HS-5 (cell line): ENCODE results near the gene FAR2.
A peak's percentile ranks its signal among the peaks of the same experiment; 100 is the strongest.
"Not testable (repeated sequence)": the region's sequence is repeated elsewhere in the genome, so short reads cannot be mapped to it uniquely, and the experiment has no call there.

Source experiments
- DNase-seq: peaks from one replicate; pipeline ENCODE4 v3.0.0-alpha.2; 2012; ENCODE audit warnings: low read depth

Gene FAR2

DNA sequence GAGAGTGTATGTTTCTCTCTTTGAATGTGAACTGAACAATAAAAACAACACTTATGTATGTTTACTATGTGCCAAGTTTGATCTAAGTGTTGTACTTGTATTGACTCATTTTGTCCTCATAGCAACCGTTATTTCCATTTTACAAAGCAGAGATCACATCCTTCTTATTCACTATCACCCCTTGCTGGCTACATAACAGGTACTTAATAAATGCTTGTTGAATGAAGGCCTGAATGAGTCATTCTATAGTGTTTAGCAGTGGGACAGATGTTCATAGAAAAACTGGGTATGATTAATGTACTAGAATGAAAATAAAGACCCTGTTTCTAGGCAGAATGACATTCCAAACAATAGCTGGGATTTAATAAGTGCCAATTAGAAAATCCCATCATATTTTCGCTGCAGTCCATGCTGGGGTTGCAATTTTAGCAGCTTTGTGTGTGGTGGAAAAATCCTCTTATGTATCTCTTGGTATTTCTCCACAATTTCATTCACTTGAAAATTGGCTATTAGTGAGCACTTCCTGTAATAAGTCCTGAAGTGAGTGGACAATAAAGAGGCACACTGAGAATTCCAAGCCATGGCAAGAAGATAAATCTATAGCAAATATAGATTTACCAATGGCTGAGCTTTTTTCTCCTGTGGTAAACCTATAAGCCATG, 86.0 kb downstream of the FAR2 start:
- no peak for DNase-seq

DNA sequence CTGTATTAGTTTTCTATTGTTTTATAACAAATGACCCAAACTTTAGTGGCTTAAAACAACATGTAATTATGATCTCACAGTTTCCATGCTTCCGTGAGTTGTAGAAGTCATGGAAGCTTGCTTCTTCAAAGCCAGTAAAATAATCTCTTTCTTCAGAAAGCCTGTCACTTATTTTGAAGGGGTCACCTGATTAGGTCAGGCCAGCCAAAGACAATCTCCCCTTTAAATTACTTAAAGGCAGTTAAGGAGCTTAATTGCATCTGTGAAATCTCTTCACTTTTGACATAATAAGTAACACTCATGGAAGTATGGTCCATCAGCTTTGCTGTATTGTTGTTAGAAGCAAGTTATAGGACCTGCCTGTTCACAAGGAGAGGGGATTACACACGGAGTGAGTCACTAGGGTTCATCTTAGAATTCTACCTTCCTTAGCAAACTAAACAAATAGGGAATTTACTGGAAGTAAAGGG, 89.8 kb downstream of the FAR2 start:
- no peak for DNase-seq

DNA sequence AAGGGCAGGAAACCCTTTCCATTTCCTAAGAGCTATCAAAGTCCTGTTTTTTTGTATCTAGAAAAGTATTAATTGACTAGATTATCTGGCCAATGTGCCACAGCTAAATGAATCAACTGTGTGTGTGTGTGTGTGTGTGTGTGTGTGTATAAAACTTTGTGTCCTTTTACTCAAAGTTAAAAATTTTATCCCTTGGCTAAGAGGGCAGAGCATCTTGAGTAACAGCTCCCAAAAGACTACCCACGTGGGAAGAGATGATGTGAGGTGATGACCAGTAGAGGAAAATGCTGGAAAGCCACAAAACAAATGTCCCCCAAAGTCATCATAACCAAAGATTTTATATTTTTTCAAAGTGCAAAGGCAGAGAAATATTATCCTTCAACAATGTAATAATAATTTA, 90.3 kb downstream of the FAR2 start:
- no peak for DNase-seq

DNA sequence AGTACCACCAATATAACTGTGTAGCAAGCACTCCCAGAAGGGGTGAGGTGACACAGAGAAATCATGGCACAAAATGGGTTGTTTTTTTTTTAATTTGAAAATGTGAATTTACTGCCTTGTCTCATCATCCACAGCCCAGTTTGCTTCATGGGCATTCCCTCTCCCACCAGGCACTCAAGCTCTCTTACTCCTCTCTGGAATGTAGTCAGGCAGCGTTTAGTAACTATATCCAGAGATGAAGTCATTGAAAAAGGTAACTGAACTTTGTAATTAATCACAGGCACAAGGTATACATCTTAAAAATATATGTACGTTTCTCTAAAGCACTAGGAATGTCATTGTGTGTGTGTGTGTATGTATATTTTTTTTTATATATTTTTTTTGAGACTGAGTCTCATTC, 91.4 kb downstream of the FAR2 start:
- DNase-seq: no peak

DNA sequence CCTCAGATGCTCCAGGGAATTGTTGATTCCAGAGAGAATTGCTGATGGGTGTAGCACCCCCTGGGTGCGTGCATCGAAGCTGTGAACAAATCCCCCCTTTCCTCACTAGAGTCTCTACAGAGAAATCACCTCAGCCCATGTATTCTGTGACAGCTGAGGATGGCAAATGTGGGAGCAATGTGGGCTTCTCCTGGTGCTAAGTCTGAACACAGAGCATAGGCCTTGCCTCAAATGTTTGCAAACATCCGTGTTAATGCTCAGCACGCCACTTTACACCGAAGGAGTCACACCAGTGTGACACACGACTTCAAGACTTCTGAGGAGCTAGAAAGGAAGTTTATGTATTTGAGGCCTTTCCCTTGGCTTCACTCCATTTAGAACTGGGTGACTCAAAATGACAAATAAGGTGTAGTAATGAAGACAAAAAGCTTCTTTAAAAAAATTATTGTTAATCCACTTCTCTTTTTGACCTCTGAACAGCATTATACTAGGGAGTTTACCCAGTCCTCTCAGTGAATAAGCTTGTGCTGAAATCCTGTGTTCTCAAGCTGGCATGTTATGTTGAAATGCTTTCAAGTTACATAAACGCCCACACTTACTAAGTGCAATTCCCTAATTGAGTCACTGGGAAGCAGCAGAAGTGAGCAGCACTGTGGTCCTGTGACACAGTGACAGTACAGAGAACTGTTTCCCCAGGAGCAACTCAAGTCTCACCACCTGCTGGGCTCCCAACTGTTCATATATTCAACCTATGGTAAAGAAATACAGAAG, 92.9 kb downstream of the FAR2 start:
- peak; percentile 49 for DNase-seq

DNA sequence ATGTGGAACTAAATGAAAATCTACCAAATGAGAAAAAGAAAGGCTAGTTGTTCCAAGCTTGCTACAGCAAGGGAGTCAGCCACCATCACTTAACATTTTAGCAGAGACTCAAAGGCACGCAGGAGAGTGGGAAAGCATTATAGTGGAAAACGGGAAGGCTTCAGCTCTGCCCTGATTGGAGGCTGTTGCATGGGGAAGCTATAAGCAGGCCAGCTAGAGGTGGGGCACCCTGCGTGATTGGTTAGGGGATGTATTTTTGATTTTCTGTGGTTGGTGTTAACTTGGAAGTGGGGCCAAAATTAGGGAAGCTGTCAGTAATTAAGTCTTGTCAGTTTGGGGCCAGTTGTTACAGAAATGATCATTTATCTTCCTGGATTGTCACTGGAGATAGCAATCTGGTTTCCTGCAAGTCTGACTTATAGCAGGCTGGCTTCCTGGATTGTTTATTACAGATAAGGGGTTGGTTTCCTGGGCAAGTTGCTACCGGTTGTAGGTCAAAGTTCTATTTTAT, 93.9 kb downstream of the FAR2 start:
- DNase-seq: no peak

DNA sequence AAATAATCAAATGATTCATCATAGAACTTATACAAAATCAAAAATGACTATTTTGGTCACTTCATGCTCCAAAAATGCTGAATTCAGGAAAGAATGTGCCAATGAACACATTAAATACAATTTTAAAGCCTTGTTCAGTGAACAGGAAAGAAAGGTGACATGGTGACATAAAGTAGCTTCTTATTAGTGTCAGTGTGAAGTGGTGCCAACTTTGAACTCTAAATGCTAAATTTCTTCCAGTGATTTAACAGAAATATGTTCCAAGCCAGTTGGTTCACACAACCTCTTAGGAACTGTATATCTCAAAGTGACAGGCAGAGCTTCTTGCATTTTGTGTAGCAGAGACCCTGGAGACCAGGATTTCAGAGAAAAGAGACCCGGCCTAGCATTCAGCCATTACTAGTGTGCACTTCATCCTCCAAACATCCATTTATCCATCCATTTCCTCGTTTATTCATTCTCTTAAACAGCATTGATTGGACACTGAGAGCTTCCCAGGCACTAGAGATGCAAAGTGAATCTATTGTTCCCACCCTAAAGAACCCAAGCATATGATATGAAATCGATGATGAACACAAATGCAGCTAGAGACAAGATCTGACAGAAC, 95.2 kb downstream of the FAR2 start:
- no peak for DNase-seq

DNA sequence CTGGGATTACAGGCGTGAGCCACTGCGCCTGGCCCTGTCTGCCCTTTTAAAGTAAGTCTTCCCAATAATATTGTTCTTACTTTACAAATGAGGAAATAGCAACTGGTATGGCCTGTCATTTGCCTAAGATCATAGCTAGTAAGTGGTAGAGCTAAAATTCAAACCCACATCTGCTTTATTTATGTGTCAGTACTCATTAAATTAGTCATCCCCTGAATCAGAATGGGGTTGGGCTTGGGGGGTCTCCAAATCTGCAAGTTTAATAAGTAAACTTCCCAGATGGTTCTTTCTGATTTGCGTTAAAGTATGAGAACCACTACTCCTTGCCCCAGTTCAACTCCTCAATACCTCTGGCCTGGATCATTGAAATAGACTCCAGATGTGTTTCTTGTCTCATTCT, 96.2 kb downstream of the FAR2 start:
- no peak for DNase-seq

DNA sequence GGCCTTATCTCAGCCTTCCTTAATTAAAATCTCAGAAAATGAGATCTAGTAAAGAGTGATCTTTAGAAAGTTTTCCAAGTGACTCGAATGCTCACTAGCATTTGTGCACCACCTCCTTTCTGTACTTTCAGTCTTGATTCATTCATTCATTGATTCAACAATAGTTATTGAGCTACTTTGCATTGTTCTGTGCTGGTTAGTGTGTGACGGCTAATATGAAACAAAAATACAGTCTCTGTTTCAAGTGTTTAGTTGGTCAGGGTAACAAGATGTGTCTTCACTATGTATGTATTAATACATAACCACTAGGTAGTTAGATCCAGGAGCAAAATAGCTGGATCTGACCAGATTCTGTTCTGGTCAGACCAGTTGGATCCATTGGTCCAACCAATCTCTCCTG, 100.9 kb downstream of the FAR2 start:
- DNase-seq: no peak

DNA sequence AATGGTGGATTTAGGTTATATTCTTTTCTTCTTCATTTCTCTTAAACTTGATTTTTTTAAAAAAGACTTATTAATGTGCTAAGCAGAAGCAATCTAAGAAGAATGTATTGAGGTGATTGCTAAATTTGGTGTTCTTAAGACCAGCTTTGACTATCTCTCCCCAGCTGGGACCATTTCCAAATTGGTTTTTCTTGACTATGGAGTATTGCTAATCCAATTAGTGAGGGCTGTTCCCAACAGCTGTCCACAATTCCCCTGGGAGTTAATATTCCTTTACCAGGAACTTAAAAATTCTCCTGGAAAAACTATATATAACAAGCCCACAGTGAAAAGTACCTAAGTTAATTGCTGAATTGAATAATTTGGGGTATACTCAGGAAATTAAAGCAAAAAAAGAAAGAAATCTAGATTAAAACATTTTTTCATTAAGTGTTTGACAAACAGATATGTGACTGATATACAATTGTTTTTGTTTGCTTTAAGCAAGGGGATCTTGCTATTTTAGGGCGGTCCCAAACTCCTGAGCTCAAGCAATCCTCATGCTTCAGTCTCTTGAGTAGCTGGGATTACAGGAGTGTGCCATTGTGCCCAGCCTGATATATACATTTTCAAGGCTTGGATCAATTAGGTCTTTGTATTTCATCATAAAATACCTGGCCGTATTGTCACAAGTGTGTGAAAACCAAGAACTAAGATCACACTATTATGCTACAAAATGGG, 105.0 kb downstream of the FAR2 start:
- DNase-seq: no peak

DNA sequence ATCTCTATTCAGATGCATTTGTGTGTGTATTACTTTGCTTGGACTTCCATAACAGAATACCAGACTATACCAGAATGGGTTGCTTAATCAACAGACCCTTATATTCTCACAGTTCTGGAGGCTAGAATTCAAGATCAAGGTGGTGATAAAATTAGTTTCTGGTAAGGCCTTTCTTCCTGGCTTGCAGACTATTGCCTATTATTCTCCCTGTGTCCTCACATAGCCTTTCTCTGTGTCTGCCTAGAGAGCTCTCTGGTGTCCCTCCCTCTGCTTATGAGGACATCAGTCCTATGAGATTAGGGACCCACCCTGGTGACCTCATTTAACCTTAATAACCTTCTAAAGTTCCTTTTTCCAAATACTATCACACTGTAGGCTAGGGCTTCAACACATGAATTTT, 106.0 kb downstream of the FAR2 start:
- no peak for DNase-seq

DNA sequence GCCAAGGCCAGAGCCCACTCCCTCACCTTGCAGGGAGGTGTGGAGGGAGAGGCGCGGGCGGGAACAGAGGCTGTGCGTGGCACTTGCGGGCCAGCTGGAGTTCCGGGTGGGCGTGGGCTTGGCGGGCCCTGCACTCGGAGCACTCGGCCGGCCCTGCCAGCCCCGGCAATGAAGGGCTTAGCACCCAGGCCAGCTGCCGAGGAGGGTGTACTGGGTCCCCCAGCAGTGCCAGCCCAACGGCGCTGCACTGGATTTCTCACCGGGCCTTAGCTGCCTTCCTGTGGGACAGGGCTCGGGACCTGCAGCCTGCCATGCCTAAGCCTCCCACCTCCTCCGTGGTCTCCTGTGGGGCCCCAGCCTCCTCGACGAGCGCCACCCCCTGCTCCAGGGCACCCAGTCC, 107.5 kb downstream of the FAR2 start:
- DNase-seq: no peak

DNA sequence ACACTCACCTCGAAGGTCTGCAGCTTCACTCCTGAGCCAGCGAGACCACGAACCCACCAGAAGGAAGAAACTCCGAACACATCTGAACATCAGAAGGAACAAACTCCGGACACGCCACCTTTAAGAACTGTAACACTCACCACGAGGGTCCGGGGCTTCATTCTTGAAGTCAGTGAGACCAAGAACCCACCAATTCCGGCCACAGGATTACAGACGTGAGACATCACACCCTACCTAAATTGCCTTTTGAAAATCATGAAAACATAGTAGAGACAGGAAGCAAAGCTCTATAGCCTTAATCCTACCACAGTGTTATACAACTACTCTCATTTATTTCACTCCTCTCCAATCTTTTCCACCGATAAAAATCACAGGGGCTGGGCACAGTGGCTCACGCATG, 108.6 kb downstream of the FAR2 start:
- not testable (repeated sequence) for DNase-seq

DNA sequence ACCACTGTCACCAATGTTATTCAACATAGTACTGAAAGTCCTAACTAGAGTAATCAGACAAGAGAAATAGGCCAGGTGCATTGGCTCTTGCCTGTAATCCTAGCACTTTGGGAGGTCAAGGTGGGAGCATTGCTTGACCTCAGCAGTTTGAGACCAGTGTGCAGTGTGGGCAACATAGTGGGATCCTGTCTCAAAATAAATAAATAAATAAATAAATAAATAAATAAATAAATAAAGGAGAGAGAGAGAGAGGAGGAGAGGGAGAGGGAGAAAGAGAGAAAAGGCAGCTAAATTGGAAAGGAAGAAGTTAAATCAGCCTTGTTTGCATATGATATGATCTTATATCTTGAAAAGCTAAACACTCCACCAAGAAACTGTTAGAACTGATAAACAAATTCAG, 115.3 kb downstream of the FAR2 start:
- no peak for DNase-seq

DNA sequence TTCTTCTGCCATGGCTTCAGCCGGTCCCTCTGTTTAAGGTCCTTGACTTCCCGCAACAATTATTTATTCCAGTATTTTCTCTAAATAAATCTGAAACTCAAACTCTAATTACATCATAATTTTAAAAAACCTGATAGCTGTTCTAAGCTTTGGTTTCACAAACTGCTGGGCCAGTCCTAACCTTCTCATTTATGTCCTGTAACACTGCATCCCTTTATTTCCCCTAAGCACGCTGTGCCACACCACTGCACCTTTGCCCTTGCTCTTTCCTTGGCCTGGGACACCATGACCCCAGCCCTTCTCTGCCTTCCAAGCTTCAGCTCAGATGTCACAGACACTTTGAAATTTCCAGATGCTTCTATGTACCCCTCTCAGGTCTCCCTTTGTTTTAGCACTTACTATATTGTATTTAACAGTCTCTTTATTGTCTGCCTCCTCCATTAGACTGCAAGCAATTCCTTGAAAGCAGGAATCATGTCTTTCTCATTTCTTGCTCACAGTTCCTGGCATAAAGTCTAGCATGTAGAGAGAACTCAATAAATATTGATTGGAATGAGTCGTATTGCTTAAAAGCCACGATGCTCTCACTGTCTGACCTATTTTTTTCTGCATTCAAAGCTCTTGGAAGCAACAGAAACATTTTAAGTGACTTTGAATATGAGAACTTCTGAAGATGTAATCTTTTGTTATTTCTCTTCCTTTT, 120.8 kb downstream of the FAR2 start:
- DNase-seq: no peak

DNA sequence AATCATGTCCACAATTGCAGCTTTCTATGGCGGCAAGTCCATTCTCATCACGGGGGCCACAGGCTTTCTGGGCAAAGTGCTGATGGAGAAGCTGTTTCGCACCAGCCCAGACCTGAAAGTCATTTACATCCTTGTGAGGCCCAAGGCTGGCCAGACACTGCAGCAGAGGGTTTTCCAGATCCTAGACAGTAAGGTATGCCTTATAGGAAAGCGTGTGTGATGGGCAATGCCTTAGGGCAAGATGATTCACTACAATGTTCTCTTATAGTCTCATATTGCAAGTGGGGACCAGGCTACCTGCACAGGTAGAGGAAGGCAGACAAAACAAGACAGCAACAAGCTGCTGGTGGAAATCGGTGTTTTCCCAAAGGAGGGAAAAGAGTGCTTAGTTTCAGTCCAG, 121.4 kb downstream of the FAR2 start:
- DNase-seq: no peak

DNA sequence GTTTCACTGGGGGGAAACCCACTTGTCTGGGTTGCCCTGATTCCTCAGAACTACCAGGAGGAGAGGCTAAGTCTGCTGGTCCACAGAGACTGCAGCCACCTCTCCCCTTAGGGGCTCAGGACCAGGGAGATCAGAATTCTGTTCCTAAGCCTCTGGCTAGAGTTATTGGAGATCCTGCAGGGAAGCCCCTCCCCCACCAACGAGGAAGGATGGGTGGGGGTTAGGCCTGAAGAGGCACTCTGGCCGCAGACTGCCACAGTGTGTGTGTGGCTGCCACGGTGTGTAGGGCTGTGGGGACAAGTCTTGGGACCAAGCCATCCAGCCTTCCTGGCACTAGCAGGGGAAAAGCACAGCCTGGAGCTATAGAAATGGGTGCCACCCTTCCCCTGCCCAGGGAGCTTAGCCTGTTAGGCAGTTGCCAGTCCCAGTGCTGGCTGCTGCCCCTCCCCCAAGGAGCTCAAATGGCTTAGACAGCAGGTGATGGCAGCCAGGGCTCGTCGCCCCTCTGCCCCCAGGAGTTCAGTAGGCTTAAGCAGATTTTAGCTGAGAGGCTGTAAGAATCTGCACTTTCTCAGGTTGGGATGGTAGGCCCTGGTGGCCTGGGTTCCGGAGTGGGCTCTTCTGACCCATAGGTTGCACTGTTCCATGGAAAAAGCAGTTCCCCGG, 124.2 kb downstream of the FAR2 start:
- no peak for DNase-seq

DNA sequence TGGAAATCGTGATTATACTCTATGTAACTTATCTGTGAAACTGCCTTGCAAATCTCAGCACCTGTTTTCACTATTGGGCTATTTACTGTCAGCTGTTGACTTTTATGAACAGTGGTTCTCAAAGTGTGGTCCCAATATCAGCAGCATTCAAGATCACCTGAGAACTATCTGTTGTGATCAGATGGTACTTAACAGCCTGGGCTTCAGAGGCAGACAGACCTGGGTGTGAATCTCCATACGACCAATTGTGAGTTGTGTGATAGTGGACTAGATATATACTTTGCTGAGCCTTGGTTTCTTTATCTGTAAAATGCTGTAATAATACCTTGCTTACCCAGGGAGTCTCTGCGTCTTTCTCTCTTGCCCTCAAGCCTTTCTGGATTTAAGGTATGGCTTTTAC, 126.8 kb downstream of the FAR2 start:
- no peak for DNase-seq

DNA sequence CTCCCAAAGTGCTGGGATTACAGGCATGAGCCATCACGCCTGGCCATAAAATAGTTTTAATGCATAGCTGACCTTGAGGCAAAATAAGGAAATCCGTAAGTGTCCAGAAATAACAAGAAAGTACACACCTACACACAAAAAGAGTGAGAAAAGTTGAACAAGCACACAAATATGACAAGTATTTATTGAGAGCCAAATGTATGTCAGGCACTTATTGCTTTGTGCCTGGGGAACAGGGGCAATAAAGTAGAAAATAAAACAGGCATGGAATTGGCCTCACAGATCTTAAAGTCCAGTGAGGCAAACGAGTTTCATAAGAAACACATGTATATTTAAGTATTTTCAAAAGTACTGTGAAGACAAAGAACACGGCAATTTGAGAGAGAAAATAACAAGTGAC, 128.2 kb downstream of the FAR2 start:
- DNase-seq: no peak

DNA sequence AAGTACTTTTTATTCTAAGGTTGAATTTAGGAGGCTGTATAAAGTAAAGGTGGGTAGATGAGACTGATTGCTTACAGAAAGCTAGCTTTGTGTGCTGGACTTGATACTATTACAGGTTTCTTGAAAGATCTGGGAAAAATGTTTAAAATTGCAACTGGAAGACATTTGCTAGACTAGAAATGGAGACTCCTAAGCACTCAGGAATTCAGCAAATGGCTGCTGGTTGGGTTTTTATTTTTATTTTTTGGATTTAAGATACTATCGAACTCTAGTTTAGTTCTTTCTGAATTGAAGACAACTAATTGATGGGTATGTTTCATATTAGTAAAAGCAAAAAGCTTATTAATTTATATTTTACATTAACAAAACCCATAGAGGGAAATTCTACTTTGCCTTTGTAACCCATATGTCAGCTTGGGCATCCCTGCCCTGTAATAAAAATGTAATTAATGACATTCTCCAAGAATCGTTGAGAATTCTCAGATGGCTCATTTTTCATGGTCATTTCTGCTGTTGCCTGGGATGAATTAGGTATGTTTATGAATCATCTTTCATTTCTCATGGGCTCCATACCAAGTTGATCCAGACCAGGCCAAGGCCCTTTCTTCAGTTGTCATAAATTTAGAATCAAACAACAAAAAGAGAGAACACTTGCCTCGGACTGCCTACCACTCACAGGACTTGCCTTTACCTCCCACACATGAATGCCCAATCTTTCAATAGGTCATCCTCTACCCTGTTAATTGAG, 129.8 kb downstream of the FAR2 start:
- peak; percentile 10 for DNase-seq
